Measurements from ENCODE around the gene TBC1D2B. TPM values are rescaled to one million over a fixed set of nuclear protein-coding genes. Genes with fewer than 3 reads are reported as not detected.
"Not testable (repeated sequence)": the region's sequence is repeated elsewhere in the genome, so short reads cannot be mapped to it uniquely, and the experiment has no call there.

TBC1D2B gene
- total RNA-seq, 2 experiments from 2014 or later: 57.1 to 60.3 TPM

DNA sequence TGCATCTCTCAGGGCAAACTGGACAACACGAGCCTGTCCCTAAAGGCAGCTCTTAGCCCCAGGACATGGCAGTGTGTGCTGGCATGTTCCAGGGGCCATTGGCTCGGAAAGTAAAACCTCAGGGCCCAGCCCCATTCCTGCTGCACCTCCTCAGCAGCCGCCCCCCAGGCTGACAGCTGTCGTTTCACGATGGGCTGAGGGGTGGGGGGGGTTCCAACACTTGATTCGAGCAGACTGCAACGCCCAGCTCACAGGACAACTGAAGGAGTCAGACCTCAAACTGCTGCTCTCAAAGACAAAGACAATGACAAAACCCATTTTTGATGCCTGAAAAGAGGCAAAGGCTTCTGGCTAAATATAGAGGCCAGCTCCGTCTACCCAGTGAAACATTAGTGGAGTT lies 81.3 kb downstream of the TBC1D2B start:
- H3K4me3 Mint-ChIP-seq; H3K9me3 Mint-ChIP-seq; intact Hi-C loops (cut with micrococcal nuclease); H3K36me3 Mint-ChIP-seq (ENCODE audit: low read depth); H3K27ac Mint-ChIP-seq; DNase-seq; H3K4me1 Mint-ChIP-seq (ENCODE audit: low read depth); H3K27me3 Mint-ChIP-seq (ENCODE audit: low read depth): not testable (repeated sequence)
- CTCF ChIA-PET: interaction anchor here (0.5 to 1.2 kb wide), 3 partner anchors 10 to 117 kb away, joined by 3 to 6 read pairs (median 4); no protein-coding TSS in a partner anchor

- H3K27me3 Mint-ChIP-seq (ENCODE audit: low read depth); H3K27ac Mint-ChIP-seq; H3K9me3 Mint-ChIP-seq; intact Hi-C loops (cut with micrococcal nuclease); H3K4me3 Mint-ChIP-seq; DNase-seq; H3K36me3 Mint-ChIP-seq (ENCODE audit: low read depth): not testable (repeated sequence)
- CTCF ChIA-PET: interaction anchor here (1.3 kb wide), 1 partner anchor 113 kb away, joined by 4 read pairs; no protein-coding TSS in a partner anchor
- H3K4me1 Mint-ChIP-seq (ENCODE audit: low read depth): peaks cover 10% of the 10 kb centered on the region
Observed at GRCh38 chr15:77995537-77995918, 82.0 kb downstream of the TBC1D2B start.

DNA sequence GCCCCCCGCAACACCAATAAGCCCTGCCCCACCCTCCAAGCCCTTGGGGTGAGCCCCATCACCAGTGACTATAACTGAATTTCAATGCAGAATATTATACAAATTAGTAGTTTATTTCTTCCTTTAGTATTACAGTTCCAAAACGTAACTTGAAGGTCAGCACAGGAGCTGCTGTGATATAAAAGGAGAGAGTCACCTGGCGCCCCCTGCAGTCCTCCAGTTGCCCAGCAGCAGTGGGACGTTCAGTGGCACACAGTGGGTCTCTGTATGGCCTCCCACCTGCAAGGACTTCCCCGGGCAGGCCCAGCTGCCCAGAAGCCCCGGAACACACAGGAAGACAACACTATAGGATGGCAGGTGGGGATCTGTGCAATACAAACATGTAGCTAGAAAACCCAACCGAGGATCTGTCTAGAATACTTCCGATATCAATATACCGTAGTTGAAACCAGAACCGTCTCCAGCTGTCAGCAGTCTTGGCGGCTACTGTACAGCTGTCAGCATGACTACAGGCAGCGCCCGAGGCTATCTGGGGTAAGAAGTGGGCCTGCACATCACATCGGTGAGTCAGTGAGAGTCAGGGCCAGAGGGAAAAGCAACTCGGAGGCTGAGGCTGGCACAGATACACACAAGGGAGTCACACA lies 82.5 kb downstream of the TBC1D2B start:
- H3K27ac Mint-ChIP-seq; DNase-seq; H3K4me3 Mint-ChIP-seq; H3K36me3 Mint-ChIP-seq (ENCODE audit: low read depth); H3K9me3 Mint-ChIP-seq; H3K27me3 Mint-ChIP-seq (ENCODE audit: low read depth); intact Hi-C loops (cut with micrococcal nuclease): not testable (repeated sequence)
- CTCF ChIA-PET: interaction anchor here (1.3 to 1.6 kb wide), 2 partner anchors 36 to 114 kb away, joined by 4 to 5 read pairs; no protein-coding TSS in a partner anchor
- peaks cover 13% of the 10 kb centered on the region for H3K4me1 Mint-ChIP-seq (ENCODE audit: low read depth)

GRCh38 chr15:77993970-77994693 lies 83.4 kb downstream of the TBC1D2B start:
- H3K27me3 Mint-ChIP-seq (ENCODE audit: low read depth); H3K9me3 Mint-ChIP-seq; intact Hi-C loops (cut with micrococcal nuclease); H3K36me3 Mint-ChIP-seq (ENCODE audit: low read depth); H3K27ac Mint-ChIP-seq; H3K4me3 Mint-ChIP-seq: not testable (repeated sequence)
- H3K4me1 Mint-ChIP-seq (ENCODE audit: low read depth): peaks cover 13% of the 10 kb centered on the region
- DNase-seq: peak; percentile 27
- CTCF ChIA-PET: interaction anchor here (0.5 to 1.6 kb wide), 5 partner anchors 25 to 114 kb away, joined by 3 to 5 read pairs (median 4); no protein-coding TSS in a partner anchor

DNA sequence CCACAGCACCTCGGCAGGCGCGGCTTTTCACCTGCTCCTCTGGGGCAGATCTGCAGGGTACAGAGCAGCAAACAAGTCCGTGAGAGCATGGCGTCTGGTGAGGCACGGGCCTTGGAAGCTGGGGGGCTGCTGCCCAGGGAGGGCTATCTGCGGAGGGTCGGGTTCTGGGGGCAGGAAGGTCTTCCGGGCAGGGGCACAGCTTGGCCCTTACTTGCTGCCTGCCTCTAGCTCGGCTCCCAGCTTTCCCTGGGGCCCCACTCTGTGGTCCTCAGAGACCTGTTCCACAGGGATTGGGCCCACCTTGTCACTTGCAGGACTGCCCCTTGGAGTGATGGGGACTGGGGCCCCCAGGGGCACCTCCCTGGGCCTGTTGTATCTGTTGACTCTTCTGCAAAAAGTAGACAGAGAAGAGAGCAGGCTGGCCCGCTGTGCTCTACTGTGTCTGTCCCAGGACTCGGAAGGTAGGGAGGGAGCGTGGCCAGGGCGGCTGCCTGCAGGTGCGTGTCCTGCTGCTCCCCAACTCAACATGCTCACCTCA lies 84.1 kb downstream of the TBC1D2B start:
- intact Hi-C loops (cut with micrococcal nuclease): no loop called here
- CTCF ChIA-PET: interaction anchor here (1.4 to 1.6 kb wide), 2 partner anchors 34 to 115 kb away, joined by 3 to 5 read pairs; no protein-coding TSS in a partner anchor
- no peaks in the 10 kb centered on the region for H3K27me3 Mint-ChIP-seq (ENCODE audit: low read depth)

DNA sequence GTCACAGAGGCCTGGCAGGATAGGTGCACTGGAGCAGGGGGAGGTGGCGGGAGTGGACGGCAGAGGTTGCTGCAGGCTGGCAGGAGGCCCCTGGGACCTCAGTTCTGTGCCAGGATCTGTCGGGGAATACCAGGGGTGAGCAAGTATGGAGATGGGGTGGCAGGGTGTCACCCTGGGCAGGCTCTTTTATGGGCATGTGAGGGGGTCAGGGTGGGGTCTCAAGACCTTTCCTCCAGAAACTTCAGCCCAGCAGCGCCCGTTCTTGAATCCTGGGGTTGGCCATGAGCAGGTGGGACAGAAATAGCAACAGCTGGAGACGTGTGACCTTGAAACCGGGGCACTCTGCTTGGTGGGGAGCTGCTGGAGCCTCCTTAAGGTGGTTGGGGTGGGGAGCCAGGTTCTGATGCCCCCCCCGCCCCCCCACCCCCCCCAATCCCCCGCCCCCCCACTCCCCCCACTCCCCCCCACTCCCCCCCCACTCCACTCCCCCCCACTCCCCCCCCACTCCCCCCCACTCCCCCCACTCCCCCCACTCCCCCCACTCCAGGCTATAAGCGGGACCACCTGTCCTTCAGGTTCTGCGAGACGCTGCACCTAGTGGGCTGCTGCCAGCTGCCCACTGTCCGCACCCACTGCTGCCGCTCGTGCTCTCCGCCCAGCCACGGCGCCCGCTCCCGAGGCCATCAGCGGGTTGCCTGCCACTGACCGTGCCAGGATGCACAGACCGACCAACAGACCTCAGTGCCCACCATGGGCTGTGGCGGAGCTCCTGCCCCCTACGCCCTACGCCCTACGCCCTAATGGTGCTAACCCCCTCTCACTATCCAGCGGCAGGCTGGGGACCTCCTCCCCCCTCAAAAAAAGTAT lies 84.9 kb downstream of the TBC1D2B start:
- intact Hi-C loops (cut with micrococcal nuclease): no loop called here
- DNase-seq: no peak
- H3K36me3 Mint-ChIP-seq (ENCODE audit: low read depth): no peaks in the 10 kb centered on the region
- no peak overlapping the region for H3K27ac Mint-ChIP-seq
- H3K4me1 Mint-ChIP-seq (ENCODE audit: low read depth): peaks cover 13% of the 10 kb centered on the region
- no peak overlapping the region for H3K4me3 Mint-ChIP-seq
- H3K27me3 Mint-ChIP-seq (ENCODE audit: low read depth): no peaks in the 10 kb centered on the region
- H3K9me3 Mint-ChIP-seq: no peaks in the 10 kb centered on the region
- CTCF ChIA-PET: interaction anchor here (1.4 to 1.6 kb wide), 2 partner anchors 115 to 116 kb away, joined by 3 to 5 read pairs; no protein-coding TSS in a partner anchor

More for the DNA sequence above, 84.1 kb downstream of the TBC1D2B start:
- no peaks in the 10 kb centered on the region for H3K36me3 Mint-ChIP-seq (ENCODE audit: low read depth)
- peaks cover 13% of the 10 kb centered on the region for H3K4me1 Mint-ChIP-seq (ENCODE audit: low read depth)
- H3K27ac Mint-ChIP-seq: no peak overlapping the region
- DNase-seq: no peak
- no peaks in the 10 kb centered on the region for H3K9me3 Mint-ChIP-seq
- no peak overlapping the region for H3K4me3 Mint-ChIP-seq

DNA sequence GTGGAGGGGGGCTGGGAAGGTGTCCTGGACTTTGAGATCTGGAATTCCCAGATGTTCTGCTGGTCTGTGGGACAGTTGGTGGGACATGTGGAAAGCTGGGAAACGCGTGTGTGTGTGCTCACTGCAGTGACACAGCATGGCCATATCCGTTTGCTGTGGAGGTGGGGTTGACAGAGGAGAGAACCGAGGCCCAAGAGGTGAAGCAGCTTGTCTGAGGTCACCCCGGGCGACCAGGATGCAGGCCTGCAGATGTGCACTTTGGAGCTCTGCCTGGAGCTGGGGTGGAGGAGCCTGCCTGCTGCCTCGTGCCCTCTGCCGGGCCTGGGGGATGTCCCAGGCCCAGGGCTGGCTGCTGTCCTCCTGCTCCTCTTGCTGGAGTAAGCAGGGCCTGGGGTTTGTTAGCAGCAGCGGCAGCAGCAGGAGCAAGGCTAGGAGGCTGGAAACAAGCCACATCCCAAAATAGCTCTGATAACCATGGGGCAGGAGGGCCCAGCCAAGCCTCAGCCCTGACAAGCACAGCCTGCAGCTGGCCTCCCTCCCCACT lies 85.8 kb downstream of the TBC1D2B start:
- H3K9me3 Mint-ChIP-seq; intact Hi-C loops (cut with micrococcal nuclease); H3K27ac Mint-ChIP-seq; DNase-seq; H3K27me3 Mint-ChIP-seq (ENCODE audit: low read depth); H3K4me3 Mint-ChIP-seq; H3K36me3 Mint-ChIP-seq (ENCODE audit: low read depth): not testable (repeated sequence)
- H3K4me1 Mint-ChIP-seq (ENCODE audit: low read depth): peaks cover 13% of the 10 kb centered on the region
- CTCF ChIA-PET: interaction anchor here (1.6 kb wide), 1 partner anchor 117 kb away, joined by 5 read pairs; no protein-coding TSS in a partner anchor

DNA sequence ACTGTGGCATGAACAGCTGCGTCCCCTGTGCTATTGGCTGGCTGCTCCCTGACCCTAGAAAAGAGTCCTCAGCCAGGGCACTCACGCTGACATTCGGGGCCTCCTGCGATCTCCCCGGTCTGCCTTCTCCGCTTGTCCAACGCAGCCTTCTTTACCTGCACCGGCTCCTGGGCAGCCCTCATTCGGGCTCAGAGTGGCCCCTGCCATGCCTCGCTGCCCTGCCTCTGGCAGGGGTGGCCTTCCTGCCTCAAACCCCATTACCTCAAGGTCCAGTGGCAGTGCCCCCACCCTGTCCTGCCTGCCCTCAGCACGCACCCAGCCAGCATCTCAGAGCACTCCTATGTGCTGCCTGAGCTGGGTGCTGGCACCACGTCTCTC lies 86.5 kb downstream of the TBC1D2B start:
- Mint-ChIP-seq H3K27ac (no peak overlapping the region), H3K4me3 (no peak overlapping the region), H3K9me3 (no peaks in the 10 kb centered on the region), H3K27me3 (ENCODE audit: low read depth) (no peaks in the 10 kb centered on the region), H3K4me1 (ENCODE audit: low read depth) (peaks cover 13% of the 10 kb centered on the region), H3K36me3 (ENCODE audit: low read depth) (no peaks in the 10 kb centered on the region)
- CTCF ChIA-PET: interaction anchor here (1.6 kb wide), 1 partner anchor 117 kb away, joined by 5 read pairs; no protein-coding TSS in a partner anchor
- DNase-seq: no peak
- intact Hi-C loops (cut with micrococcal nuclease): no loop called here

GRCh38 chr15:77989296-77990143 lies 88.0 kb downstream of the TBC1D2B start:
- H3K27ac Mint-ChIP-seq: no peak overlapping the region
- intact Hi-C loops (cut with micrococcal nuclease): no loop called here
- no peaks in the 10 kb centered on the region for H3K9me3 Mint-ChIP-seq
- no peak overlapping the region for H3K4me3 Mint-ChIP-seq
- no peak for DNase-seq
- no peaks in the 10 kb centered on the region for H3K36me3 Mint-ChIP-seq (ENCODE audit: low read depth)
- CTCF ChIA-PET: interaction anchor here (0.6 kb wide), 1 partner anchor 206 kb away, joined by 3 read pairs; no protein-coding TSS in a partner anchor
- H3K4me1 Mint-ChIP-seq (ENCODE audit: low read depth): peaks cover 13% of the 10 kb centered on the region
- H3K27me3 Mint-ChIP-seq (ENCODE audit: low read depth): no peaks in the 10 kb centered on the region

- intact Hi-C loops (cut with micrococcal nuclease): no loop called here
- H3K4me3 Mint-ChIP-seq: no peak overlapping the region
- H3K9me3 Mint-ChIP-seq: no peaks in the 10 kb centered on the region
- no peak overlapping the region for H3K27ac Mint-ChIP-seq
- H3K36me3 Mint-ChIP-seq (ENCODE audit: low read depth): no peaks in the 10 kb centered on the region
- DNase-seq: no peak
- H3K27me3 Mint-ChIP-seq (ENCODE audit: low read depth): no peaks in the 10 kb centered on the region
- CTCF ChIA-PET: no interaction called here
- peaks cover 13% of the 10 kb centered on the region for H3K4me1 Mint-ChIP-seq (ENCODE audit: low read depth)
Observed at GRCh38 chr15:77988347-77989295, 88.9 kb downstream of the TBC1D2B start.

Measured in activated naive CD4-positive, alpha-beta T cell treated with anti-CD3 and anti-CD28 coated beads for 36 hours (primary cell).